ENCODE measurements around the gene KYAT1.
A peak's percentile ranks its signal among the peaks of the same experiment; 100 is the strongest.

KYAT1 gene

GRCh38 chr9:128835246-128836210 lies 46.2 kb downstream of the KYAT1 start:
- DNase-seq: no peak

- no peak for DNase-seq
Observed at GRCh38 chr9:128833696-128834095, 48.1 kb downstream of the KYAT1 start.

GRCh38 chr9:128829477-128830251 lies 52.1 kb downstream of the KYAT1 start, which contains the start of gene SPOUT1:
Gene SPOUT1 (minus strand): TSS chr9:128829794. CDS start chr9:128829780, 14 bp downstream.
- DNase-seq: peak; percentile 63

GRCh38 chr9:128828719-128829452 lies 52.9 kb downstream of the KYAT1 start:
- no peak for DNase-seq

- no peak for DNase-seq
Observed at GRCh38 chr9:128828267-128828666, 53.5 kb downstream of the KYAT1 start.

GRCh38 chr9:128825923-128826700 lies 55.6 kb downstream of the KYAT1 start:
- no peak for DNase-seq

GRCh38 chr9:128824911-128825310 lies 56.8 kb downstream of the KYAT1 start:
- DNase-seq: no peak

- no peak for DNase-seq
Observed at GRCh38 chr9:128823903-128824406, 57.8 kb downstream of the KYAT1 start.

GRCh38 chr9:128823362-128823902 lies 58.3 kb downstream of the KYAT1 start:
- no peak for DNase-seq

GRCh38 chr9:128822407-128823042 lies 59.2 kb downstream of the KYAT1 start:
- no peak for DNase-seq

- DNase-seq: no peak
Observed at GRCh38 chr9:128821584-128822406, 60.0 kb downstream of the KYAT1 start.

GRCh38 chr9:128820665-128821583 lies 60.8 kb downstream of the KYAT1 start:
- no peak for DNase-seq

- DNase-seq: no peak
Observed at GRCh38 chr9:128819716-128820664, 61.8 kb downstream of the KYAT1 start.

GRCh38 chr9:128818839-128819715 lies 62.7 kb downstream of the KYAT1 start:
- no peak for DNase-seq

- peak; percentile 90 for DNase-seq
Observed at GRCh38 chr9:128818099-128818838, 63.5 kb downstream of the KYAT1 start, which contains the start of gene ENDOG. Gene ENDOG (plus strand): TSS chr9:128818500. CDS start chr9:128818685, 185 bp downstream.

GRCh38 chr9:128810873-128811272 lies 70.9 kb downstream of the KYAT1 start:
- no peak for DNase-seq

All from NCI-H1694 (cell line).